ENCODE results near the gene B4GALNT3. TPM values are rescaled to one million over a fixed set of nuclear protein-coding genes. Genes with fewer than 3 reads are reported as not detected.

Gene B4GALNT3
- total and polyA plus RNA-seq, 2 of the 13 experiments (the other 11 are each of a cell fraction or from before 2014, with no cell fraction given): 3.2 to 4.4 TPM

DNA sequence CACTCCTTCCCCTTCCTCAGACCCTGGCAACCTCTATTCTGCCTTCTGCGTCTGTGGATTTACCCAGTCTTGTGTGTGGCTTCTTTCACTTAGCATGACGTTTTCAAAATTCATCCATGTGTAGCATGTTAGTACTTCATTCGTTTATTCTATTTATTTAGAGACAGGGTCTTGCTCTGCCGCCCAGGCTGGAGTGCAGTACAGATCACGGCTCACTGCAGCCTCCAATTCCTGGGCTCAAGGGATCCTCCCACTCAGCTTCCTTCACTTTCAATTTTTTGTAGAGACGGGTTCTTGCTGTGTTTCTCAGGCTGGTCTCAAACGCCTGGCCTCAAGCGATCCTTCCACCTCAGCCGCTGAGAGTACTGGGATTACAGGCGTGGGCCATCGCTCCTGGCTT, 37.0 kb downstream of the B4GALNT3 start:
- Histone ChIP-seq H3K36me3 (replicated peaks in 1 of 2; ENCODE audit: control insufficient read depth in 1 of 2, insufficient read depth in 2 of 2, low read length in 2 of 2) (no peaks in the 10 kb centered on the region), H3K79me2 (ENCODE audit: insufficient read depth, low read length) (no peaks in the 10 kb centered on the region), H3K4me2 (ENCODE audit: low read depth, low read length) (no peak overlapping the region), H3K27ac (ENCODE audit: extremely low read length, insufficient read depth, low read length) (no peak overlapping the region), H3K27me3 (ENCODE audit: control insufficient read depth in 1 of 2, insufficient read depth in 2 of 2, low read length in 2 of 2) (no peaks in the 10 kb centered on the region), H3K9ac (ENCODE audit: insufficient read depth, low read depth, low read length) (no peak overlapping the region), H3K4me1 (ENCODE audit: insufficient read depth, low read length) (peaks cover 8% of the 10 kb centered on the region), H3K9me3 (ENCODE audit: low read length) (no peaks in the 10 kb centered on the region), H3K4me3 (replicated peaks in 1 of 3; ENCODE audit: insufficient read depth in 1 of 3, low read depth in 2 of 3, low read length in 3 of 3) (no peak overlapping the region), H4K20me1 (ENCODE audit: insufficient read depth, low read length) (no peaks in the 10 kb centered on the region), H2AFZ (ENCODE audit: low read length) (no peak overlapping the region)
- intact Hi-C loops (cut with micrococcal nuclease; ENCODE audit: unreplicated experiment): no loop called here
- DNase-seq (ENCODE audit: low spot score): no peak
- no peak for FAIRE-seq
- POLR2A ChIA-PET: no interaction called here
- WGBS (ENCODE audit: low lambda C conversion rate): 82% methylated on average over 11 of the region's 11 CpGs
- no TSS peak for BruUV-seq (replicated peaks)
- TF ChIP-seq, protein P1, sequence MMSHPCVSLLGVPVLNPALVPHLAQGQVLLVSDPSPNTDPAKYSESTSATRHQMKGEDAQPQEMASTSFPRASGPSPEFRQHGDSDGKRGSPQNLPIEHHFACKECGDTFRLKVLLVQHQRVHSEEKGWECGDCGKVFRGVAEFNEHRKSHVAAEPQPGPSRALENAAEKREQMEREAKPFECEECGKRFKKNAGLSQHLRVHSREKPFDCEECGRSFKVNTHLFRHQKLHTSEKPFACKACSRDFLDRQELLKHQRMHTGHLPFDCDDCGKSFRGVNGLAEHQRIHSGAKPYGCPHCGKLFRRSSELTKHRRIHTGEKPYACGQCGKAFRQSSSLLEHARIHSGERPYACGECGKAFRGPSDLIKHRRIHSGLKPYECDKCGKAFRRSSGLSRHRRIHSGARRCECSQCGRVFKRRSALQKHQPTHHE (CRISPR knock-in tag; IDR thresholded peaks at IDR 0.05; ENCODE audit: borderline replicate concordance): no peak
- TF ChIP-seq GLI4 (CRISPR knock-in tag; IDR thresholded peaks at IDR 0.05; ENCODE audit: borderline replicate concordance) (no peak), ZNF850 (CRISPR knock-in tag; conservative IDR thresholded peaks at IDR 0.05) (no peak), ZNF44 (CRISPR knock-in tag; IDR thresholded peaks at IDR 0.05) (no peak), ZNF30 (CRISPR knock-in tag; IDR thresholded peaks at IDR 0.05) (no peak), RFX3 (CRISPR knock-in tag; IDR thresholded peaks at IDR 0.05) (no peak), ARNTL (CRISPR knock-in tag; IDR thresholded peaks at IDR 0.05) (no peak), ZKSCAN1 (IDR thresholded peaks at IDR 0.05; ENCODE audit: low read length) (no peak), ZNF501 (CRISPR knock-in tag; IDR thresholded peaks at IDR 0.05) (no peak), ZBTB20 (CRISPR knock-in tag; IDR thresholded peaks at IDR 0.05; ENCODE audit: borderline replicate concordance, low read depth) (no peak)
- TF ChIP-seq, protein P2, sequence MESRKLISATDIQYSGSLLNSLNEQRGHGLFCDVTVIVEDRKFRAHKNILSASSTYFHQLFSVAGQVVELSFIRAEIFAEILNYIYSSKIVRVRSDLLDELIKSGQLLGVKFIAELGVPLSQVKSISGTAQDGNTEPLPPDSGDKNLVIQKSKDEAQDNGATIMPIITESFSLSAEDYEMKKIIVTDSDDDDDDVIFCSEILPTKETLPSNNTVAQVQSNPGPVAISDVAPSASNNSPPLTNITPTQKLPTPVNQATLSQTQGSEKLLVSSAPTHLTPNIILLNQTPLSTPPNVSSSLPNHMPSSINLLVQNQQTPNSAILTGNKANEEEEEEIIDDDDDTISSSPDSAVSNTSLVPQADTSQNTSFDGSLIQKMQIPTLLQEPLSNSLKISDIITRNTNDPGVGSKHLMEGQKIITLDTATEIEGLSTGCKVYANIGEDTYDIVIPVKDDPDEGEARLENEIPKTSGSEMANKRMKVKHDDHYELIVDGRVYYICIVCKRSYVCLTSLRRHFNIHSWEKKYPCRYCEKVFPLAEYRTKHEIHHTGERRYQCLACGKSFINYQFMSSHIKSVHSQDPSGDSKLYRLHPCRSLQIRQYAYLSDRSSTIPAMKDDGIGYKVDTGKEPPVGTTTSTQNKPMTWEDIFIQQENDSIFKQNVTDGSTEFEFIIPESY (CRISPR knock-in tag; IDR thresholded peaks at IDR 0.05): no peak
- TF ChIP-seq, protein P3, sequence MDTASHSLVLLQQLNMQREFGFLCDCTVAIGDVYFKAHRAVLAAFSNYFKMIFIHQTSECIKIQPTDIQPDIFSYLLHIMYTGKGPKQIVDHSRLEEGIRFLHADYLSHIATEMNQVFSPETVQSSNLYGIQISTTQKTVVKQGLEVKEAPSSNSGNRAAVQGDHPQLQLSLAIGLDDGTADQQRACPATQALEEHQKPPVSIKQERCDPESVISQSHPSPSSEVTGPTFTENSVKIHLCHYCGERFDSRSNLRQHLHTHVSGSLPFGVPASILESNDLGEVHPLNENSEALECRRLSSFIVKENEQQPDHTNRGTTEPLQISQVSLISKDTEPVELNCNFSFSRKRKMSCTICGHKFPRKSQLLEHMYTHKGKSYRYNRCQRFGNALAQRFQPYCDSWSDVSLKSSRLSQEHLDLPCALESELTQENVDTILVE (CRISPR knock-in tag; IDR thresholded peaks at IDR 0.05): no peak
- no peak for ATAC-seq
- in situ Hi-C loops (cut with HindIII; ENCODE audit: extremely low pct_ligation_motif_present, low pct_unique_long_range_greater_than_20kb): no loop called here
- CTCF ChIA-PET (ENCODE audit: low intra/inter-chr PET ratio, low total read pairs): no interaction called here
